Panc1 (cell line): ENCODE results near the gene COX7B2. TPM values are rescaled to one million over a fixed set of nuclear protein-coding genes. Genes with fewer than 3 reads are reported as not detected.

Experiments used
- ATAC-seq: fragments of 200-7000 bp; cut with Tn5 transposase; 2 replicates; pipeline ENCODE4 v1.9.1; 2020; ENCODE audit warnings: mild to moderate bottlenecking, moderate library complexity
- BruUV-seq: library from RNA; stranded (reverse); fragments of 400-500 nt; replicated peaks from 2 replicates; lab custom pipeline; 2021; lab: Mats Ljungman, UMichigan
- CTCF ChIA-PET: fragments of 300-600 bp; sonication (Branson Sonifier 250); formaldehyde crosslinking; loops from one replicate; lab custom pipeline; 2022; ENCODE audit warnings: antibody characterized with exemption; lab: Charles Lee
- POLR2A ChIA-PET: fragments of 300-600 bp; sonication (Branson Sonifier 250); formaldehyde crosslinking; loops from one replicate; lab custom pipeline; 2022; ENCODE audit warnings: antibody characterized with exemption; lab: Charles Lee
- DNase-seq: peaks from one replicate; pipeline ENCODE4 v3.0.0-alpha.2; 2010; ENCODE audit warnings: low read depth, low spot score
- H3K27ac ChIP-seq: 2 replicates; pipeline ENCODE4 v1.5.1; 2011; ENCODE audit warnings: mild to moderate bottlenecking, low read length, inconsistent platforms
- H3K27me3 ChIP-seq: fragments of 200-500 bp; sonication (Bioruptor generic); 2 replicates; pipeline ENCODE4 v1.6.0; 2014; ENCODE audit warnings: low read length, inconsistent platforms; ENCODE audit not compliant: control insufficient read depth, insufficient read depth
- H3K36me3 ChIP-seq: fragments of 200-500 bp; sonication (Bioruptor generic); 2 replicates; pipeline ENCODE4 v1.5.1; 2014; ENCODE audit warnings: inconsistent platforms, mild to moderate bottlenecking, low read length, moderate library complexity; ENCODE audit not compliant: control insufficient read depth, insufficient read depth
- H3K4me1 ChIP-seq: 2 replicates; pipeline ENCODE4 v1.5.1; 2011; ENCODE audit warnings: inconsistent platforms, mild to moderate bottlenecking, low read length, moderate library complexity; ENCODE audit not compliant: control insufficient read depth, insufficient read depth
- H3K4me3 ChIP-seq, 2 experiments: 2 replicates each; pipeline ENCODE4 v1.5.1; 2011 to 2012; ENCODE audit warnings: low read depth in 2 of 2, low read length in 2 of 2, mild to moderate bottlenecking in 2 of 2, inconsistent platforms in 1 of 2, moderate library complexity in 1 of 2
- H3K9me3 ChIP-seq: fragments of 200-500 bp; sonication (Bioruptor generic); 2 replicates; pipeline ENCODE4 v1.5.1; 2014; ENCODE audit warnings: low read depth, mild to moderate bottlenecking, inconsistent platforms, low read length, moderate library complexity; ENCODE audit not compliant: control insufficient read depth, insufficient read depth
- CTCF ChIP-seq: fragments of 450-650 bp; IDR thresholded peaks from 2 replicates; pipeline ENCODE4 v1.5.1; 2017; ENCODE audit warnings: mild to moderate bottlenecking
- POLR2AphosphoS5 ChIP-seq: IDR thresholded peaks from 2 replicates; pipeline ENCODE4 v1.6.1; 2012; ENCODE audit warnings: mild to moderate bottlenecking, low read depth, low read length, moderate library complexity
- REST ChIP-seq, 2 experiments: IDR thresholded peaks; 2 replicates each; pipeline ENCODE4 v1.6.1; 2011 to 2012; ENCODE audit warnings: low read depth in 2 of 2, control low read depth in 1 of 2, low read length in 1 of 2, mild to moderate bottlenecking in 1 of 2, moderate library complexity in 1 of 2; ENCODE audit not compliant: insufficient read depth in 1 of 2
- SIN3A ChIP-seq: IDR thresholded peaks from 2 replicates; pipeline ENCODE4 v1.6.1; 2012; ENCODE audit warnings: low read depth, mild to moderate bottlenecking, low read length, moderate library complexity, borderline replicate concordance; ENCODE audit not compliant: insufficient read depth
- TCF7L2 ChIP-seq: IDR thresholded peaks from 2 replicates; pipeline ENCODE4 v1.6.1; 2011; ENCODE audit warnings: mild to moderate bottlenecking, low read depth, low read length, inconsistent platforms
- in situ Hi-C: cut with HindIII; loops from 2 replicates; pipeline ENCODE4 v1.10.0; 2016; ENCODE audit warnings: low sequenced_read_pairs, low pct_unique_long_range_greater_than_20kb
- intact Hi-C: fragments of 100-400 bp; cut with micrococcal nuclease; formaldehyde crosslinking; loops from one replicate; pipeline ENCODE4 v1.10.0; 2022; ENCODE audit not compliant: unreplicated experiment
- total RNA-seq: library from RNA; stranded (reverse); gene quantifications from one replicate; pipeline ENCODE4 v1.2.1, GENCODE V29; 2021; ENCODE audit not compliant: unreplicated experiment

The COX7B2 gene
- total RNA-seq, 1 experiment from 2014 or later: not detected

GRCh38 chr4:46839128-46839527 is 69.9 kb downstream of the COX7B2 start:
- ATAC-seq (no peak), DNase-seq (no peak)
- Histone ChIP-seq H3K9me3 (no peaks in the 10 kb centered on the region), H3K4me3 (no peak overlapping the region), H3K36me3 (no peaks in the 10 kb centered on the region), H3K4me1 (no peaks in the 10 kb centered on the region), H3K27me3 (no peaks in the 10 kb centered on the region), H3K27ac (no peak overlapping the region)
- TF ChIP-seq SIN3A (no peak), REST (IDR thresholded peaks at IDR 0.05; ENCODE audit: insufficient read depth in 1 of 2, low read depth in 2 of 2, low read length in 1 of 2) (no peak), TCF7L2 (no peak), CTCF (no peak), POLR2AphosphoS5 (no peak)
- BruUV-seq: no TSS peak
- in situ Hi-C loops (no loop called here), intact Hi-C loops (no loop called here)
- ChIA-PET CTCF (no interaction called here), POLR2A (no interaction called here)

GRCh38 chr4:46837639-46838038 is 71.4 kb downstream of the COX7B2 start:
- intact Hi-C loops: no loop called here
- CTCF ChIA-PET: no interaction called here
- ATAC-seq: no peak
- Histone ChIP-seq H3K4me1 (no peaks in the 10 kb centered on the region), H3K27ac (no peak overlapping the region), H3K27me3 (no peaks in the 10 kb centered on the region), H3K36me3 (no peaks in the 10 kb centered on the region), H3K4me3 (no peak overlapping the region), H3K9me3 (no peaks in the 10 kb centered on the region)
- in situ Hi-C loops: no loop called here
- no peak for DNase-seq
- BruUV-seq: no TSS peak
- TF ChIP-seq REST (IDR thresholded peaks at IDR 0.05; ENCODE audit: insufficient read depth in 1 of 2, low read depth in 2 of 2, low read length in 1 of 2): no peak
- TF ChIP-seq POLR2AphosphoS5: no peak
- TF ChIP-seq TCF7L2: no peak
- no peak for TF ChIP-seq SIN3A
- no peak for TF ChIP-seq CTCF
- POLR2A ChIA-PET: no interaction called here
